Heart left ventricle (tissue), 13 donors: Measurements from ENCODE around the gene ANXA3.

Source experiments
- POLR2A ChIP-seq, 2 donors: fragments of 450-650 bp; IDR thresholded peaks; one replicate each; pipeline ENCODE4 v1.6.1; 2017; ENCODE audit warnings: antibody characterized with exemption in 2 of 2, mild to moderate bottlenecking in 2 of 2, moderate library complexity in 2 of 2
- TF ChIP-seq, protein P1 (sequence below), 12 donors: fragments of 200-600 bp; sonication (generic) in 4 of 12; IDR thresholded peaks; one replicate each; pipeline versions ENCODE4 v1.5.0 to v1.8.0; 2018 to 2022; ENCODE audit warnings: antibody characterized with exemption in 12 of 12, mild to moderate bottlenecking in 5 of 12
- donor health status: ischemic (EF 13 %, LVEDD 7.1; RV severe dilation, severe dysfunction).
- donor health status: DM: no; HTN: yes; CAD: no.
- donor health status: DM: no; HTN: no; CAD: no.
- donor health status: ischemic (EF 25% LVEDD 6.9; RV normal size, moderate dysfunction).
- donor health status: ischemic (EF 25% LVEDD 5.7; RV mildly dilated, moderate dysfunction).
- donor health status: ischemic (EF 35%, LVEDD 5.7; RV mildly dilated, moderate dysfunction).
- donor health status: nonischemic (EF 11% LVEDD 7.7; RV severe dilation, severe dysfunction).
- donor health status: DM: yes; HTN: yes; CAD: no.
- donor health status: PGD.
- donor health status: ischemic (EF 29% LVEDD 5.4; RV normal size, mild dysfunction).
- donor health status: nonischemic (EF 23%, LVEDD 6.1; RV moderate dilation, normal function).

DNA sequence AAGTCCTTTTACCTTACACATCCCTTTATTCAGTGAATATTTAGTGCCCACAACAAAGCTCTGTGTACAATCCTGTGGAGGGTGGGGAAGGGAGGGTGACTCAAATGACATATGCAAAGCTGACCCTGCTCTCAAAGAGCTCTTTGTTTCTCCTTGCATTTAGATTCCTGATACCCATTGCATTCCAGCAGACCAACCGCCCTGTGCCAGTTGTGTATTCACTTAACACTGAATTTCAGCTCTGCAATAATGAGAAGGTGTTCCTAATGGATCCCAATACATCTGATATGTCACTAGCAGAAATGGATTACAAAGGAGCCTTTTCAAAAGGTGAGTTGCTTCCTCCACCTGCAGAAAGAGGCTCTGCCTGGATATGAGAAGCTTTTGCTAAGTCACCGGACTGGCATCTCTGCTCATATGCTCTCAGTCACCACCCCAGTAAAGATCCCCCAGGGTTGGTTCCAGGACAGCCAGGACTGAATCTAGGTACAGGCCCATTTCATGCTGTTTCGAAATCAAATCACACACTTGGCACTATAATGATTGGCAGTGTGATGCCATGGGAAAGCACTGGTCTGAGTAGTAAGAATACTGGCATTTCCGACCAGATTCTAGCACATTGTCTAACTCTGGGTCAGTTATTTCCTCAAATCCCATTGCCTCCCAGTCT is 17.1 kb upstream of the ANXA3 start:
- TF ChIP-seq, protein P1, sequence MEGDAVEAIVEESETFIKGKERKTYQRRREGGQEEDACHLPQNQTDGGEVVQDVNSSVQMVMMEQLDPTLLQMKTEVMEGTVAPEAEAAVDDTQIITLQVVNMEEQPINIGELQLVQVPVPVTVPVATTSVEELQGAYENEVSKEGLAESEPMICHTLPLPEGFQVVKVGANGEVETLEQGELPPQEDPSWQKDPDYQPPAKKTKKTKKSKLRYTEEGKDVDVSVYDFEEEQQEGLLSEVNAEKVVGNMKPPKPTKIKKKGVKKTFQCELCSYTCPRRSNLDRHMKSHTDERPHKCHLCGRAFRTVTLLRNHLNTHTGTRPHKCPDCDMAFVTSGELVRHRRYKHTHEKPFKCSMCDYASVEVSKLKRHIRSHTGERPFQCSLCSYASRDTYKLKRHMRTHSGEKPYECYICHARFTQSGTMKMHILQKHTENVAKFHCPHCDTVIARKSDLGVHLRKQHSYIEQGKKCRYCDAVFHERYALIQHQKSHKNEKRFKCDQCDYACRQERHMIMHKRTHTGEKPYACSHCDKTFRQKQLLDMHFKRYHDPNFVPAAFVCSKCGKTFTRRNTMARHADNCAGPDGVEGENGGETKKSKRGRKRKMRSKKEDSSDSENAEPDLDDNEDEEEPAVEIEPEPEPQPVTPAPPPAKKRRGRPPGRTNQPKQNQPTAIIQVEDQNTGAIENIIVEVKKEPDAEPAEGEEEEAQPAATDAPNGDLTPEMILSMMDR (IDR thresholded peaks at IDR 0.05), result no peak
- no peak for TF ChIP-seq POLR2A (IDR thresholded peaks at IDR 0.05)
